Osteocyte (in vitro differentiated cells): ENCODE data around the gene TMEM164. TPM values are rescaled to one million over a fixed set of nuclear protein-coding genes. Genes with fewer than 3 reads are reported as not detected.
A peak's percentile ranks its signal among the peaks of the same experiment; 100 is the strongest.

Source experiments
- DNase-seq: peaks from one replicate; pipeline ENCODE4 v3.0.0; 2021; ENCODE audit warnings: mixed read lengths; ENCODE audit not compliant: unreplicated experiment; ENCODE audit errors: extremely low spot score
- H3K27ac Mint-ChIP-seq: one replicate; pipeline ENCODE4 v1.8.0; 2021; ENCODE audit warnings: mild to moderate bottlenecking, mixed read lengths; ENCODE audit not compliant: unreplicated experiment
- H3K27me3 Mint-ChIP-seq: one replicate; pipeline ENCODE4 v1.8.0; 2021; ENCODE audit warnings: mixed read lengths; ENCODE audit not compliant: unreplicated experiment
- H3K36me3 Mint-ChIP-seq: one replicate; pipeline ENCODE4 v1.8.0; 2021; ENCODE audit warnings: mixed read lengths; ENCODE audit not compliant: unreplicated experiment
- H3K4me1 Mint-ChIP-seq: one replicate; pipeline ENCODE4 v1.8.0; 2021; ENCODE audit warnings: mixed read lengths; ENCODE audit not compliant: unreplicated experiment
- H3K4me3 Mint-ChIP-seq: one replicate; pipeline ENCODE4 v1.8.0; 2021; ENCODE audit warnings: mild to moderate bottlenecking, moderate library complexity, mixed read lengths; ENCODE audit not compliant: unreplicated experiment
- H3K9me3 Mint-ChIP-seq: one replicate; pipeline ENCODE4 v1.8.0; 2021; ENCODE audit warnings: mixed read lengths; ENCODE audit not compliant: unreplicated experiment
- CTCF ChIP-seq: fragments of 200-600 bp; sonication (generic); IDR thresholded peaks from 2 replicates; pipeline ENCODE4 v1.5.0; 2021; ENCODE audit warnings: antibody characterized with exemption, mild to moderate bottlenecking, moderate library complexity
- long read RNA-seq: library from polyadenylated mRNA; unstranded; transcript quantifications from one replicate; pipeline ENCODE4 v2.0.0, GENCODE V29; 2021
- total RNA-seq: library from RNA; stranded (reverse); gene quantifications from 2 replicates; pipeline ENCODE4 v1.2.1, GENCODE V29; 2021

TMEM164 gene
- total RNA-seq = 12.4 and 12.9 TPM in 2 replicates
- long read RNA-seq, partial matches to known transcripts = 1 of 14 reads
- long read RNA-seq, other reads (novel, unspliced or antisense) = 13 of 14 reads

GRCh38 chrX:110002300-110003166 is at the start of gene TMEM164:
TSS of gene TMEM164 (plus strand) at chrX:110003114. CDS start at chrX:110003775, 661 bp downstream.
- Mint-ChIP-seq H3K4me1 (peaks cover 21% of the 10 kb centered on the region), H3K36me3 (peaks cover 3% of the 10 kb centered on the region), H3K27ac (peak within 1 kb of the TSS; percentile 80), H3K27me3 (peaks cover 2% of the 10 kb centered on the region), H3K4me3 (peak within 1 kb of the TSS; percentile 92), H3K9me3 (no peaks in the 10 kb centered on the region)
- peak; percentile 39 for TF ChIP-seq CTCF
- DNase-seq = peak; percentile 93

- Mint-ChIP-seq H3K27me3 (peaks cover 9% of the 10 kb centered on the region), H3K27ac (no peak overlapping the region)
- no peak for TF ChIP-seq CTCF
These were observed 48.6 kb upstream of the TMEM164 start for GRCh38 chrX:109954333-109954732.

GRCh38 chrX:109954955-109955354 is 48.0 kb upstream of the TMEM164 start:
- no peaks in the 10 kb centered on the region for H3K4me1 Mint-ChIP-seq
- DNase-seq = no peak
- H3K4me3 Mint-ChIP-seq = no peak overlapping the region
- no peaks in the 10 kb centered on the region for H3K9me3 Mint-ChIP-seq
- peaks cover 7% of the 10 kb centered on the region for H3K27me3 Mint-ChIP-seq
- no peaks in the 10 kb centered on the region for H3K36me3 Mint-ChIP-seq
- no peak overlapping the region for H3K27ac Mint-ChIP-seq
- TF ChIP-seq CTCF = no peak

More at GRCh38 chrX:109954333-109954732, 48.6 kb upstream of the TMEM164 start:
- no peak for DNase-seq
- H3K4me1 Mint-ChIP-seq = no peaks in the 10 kb centered on the region
- H3K4me3 Mint-ChIP-seq = no peak overlapping the region
- no peaks in the 10 kb centered on the region for H3K36me3 Mint-ChIP-seq
- no peaks in the 10 kb centered on the region for H3K9me3 Mint-ChIP-seq

DNA sequence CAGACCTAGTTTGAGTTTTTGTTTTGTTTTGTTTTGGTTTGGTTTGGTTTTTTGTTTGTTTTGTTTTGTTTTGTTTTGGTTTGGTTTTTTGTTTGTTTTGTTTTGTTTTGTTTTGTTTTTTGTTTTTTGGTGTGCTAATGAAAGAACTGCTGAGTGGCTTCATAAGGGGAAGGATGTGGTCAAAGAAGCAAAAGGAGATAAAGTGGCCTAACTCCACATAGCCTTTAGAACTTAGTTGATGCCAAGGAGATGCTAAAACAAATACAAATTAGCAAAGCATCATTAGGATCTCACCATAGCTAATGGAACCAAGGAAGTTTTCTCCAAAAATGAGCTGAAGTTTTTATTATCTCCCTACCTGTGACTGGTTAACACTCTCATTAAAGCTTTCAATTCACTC is 44.6 kb upstream of the TMEM164 start:
- DNase-seq = no peak
- Mint-ChIP-seq H3K9me3 (no peaks in the 10 kb centered on the region), H3K4me1 (no peaks in the 10 kb centered on the region), H3K27ac (no peak overlapping the region), H3K27me3 (peaks cover 13% of the 10 kb centered on the region), H3K36me3 (no peaks in the 10 kb centered on the region), H3K4me3 (no peak overlapping the region)
- no peak for TF ChIP-seq CTCF

DNA sequence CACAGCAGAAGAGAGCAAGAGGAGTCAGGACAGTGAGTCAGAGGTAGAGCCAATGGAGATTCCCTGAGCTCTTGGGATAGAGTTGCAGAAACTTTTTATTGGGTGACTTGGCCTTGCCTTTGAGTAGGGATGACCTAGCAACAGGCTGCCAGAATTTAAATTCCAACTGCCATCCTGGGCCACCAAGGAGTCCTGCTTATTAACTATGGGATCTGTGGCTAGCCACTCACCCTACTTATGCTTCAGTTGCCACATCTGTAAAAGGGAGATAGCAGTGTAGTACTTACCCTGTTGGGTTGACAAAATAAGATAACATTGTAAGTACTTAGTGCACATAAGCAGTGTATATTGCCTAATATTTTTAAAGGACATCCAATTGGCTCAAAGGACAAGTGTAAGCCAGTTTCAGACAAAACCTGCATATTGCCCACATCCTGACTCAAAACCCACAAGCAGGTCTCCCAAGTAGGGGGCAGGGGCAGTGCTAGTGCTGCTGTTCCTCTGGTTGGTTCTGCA is 43.5 kb upstream of the TMEM164 start:
- TF ChIP-seq CTCF = no peak
- Mint-ChIP-seq H3K27ac (no peak overlapping the region), H3K27me3 (peaks cover 19% of the 10 kb centered on the region), H3K4me3 (no peak overlapping the region), H3K36me3 (no peaks in the 10 kb centered on the region), H3K4me1 (no peaks in the 10 kb centered on the region), H3K9me3 (no peaks in the 10 kb centered on the region)
- no peak for DNase-seq
